Melanocyte of skin (primary cell): Measurements from ENCODE around the gene FAS. TPM values are rescaled to one million over a fixed set of nuclear protein-coding genes. Genes with fewer than 3 reads are reported as not detected.

Experiments
- small RNA-seq, 2 donors: library from RNA; depleted of rRNA; stranded (forward); fragments of <200 nt; gene quantifications; one replicate each; pipeline ENCODE3, GENCODE V24; 2012
- total RNA-seq, 2 donors: library from RNA; depleted of rRNA; stranded (reverse); fragments of >200 nt; gene quantifications; 2 replicates each; pipeline ENCODE4 v1.2.3, GENCODE V29; 2012

FAS gene
- total RNA-seq: 10 to 100 TPM; 28.3 to 28.6 TPM

GRCh38 chr10:88990384-88991160 lies at the start of gene FAS:
Gene FAS (plus strand): TSS chr10:88990798. CDS start chr10:88990877, 79 bp downstream.

DNA sequence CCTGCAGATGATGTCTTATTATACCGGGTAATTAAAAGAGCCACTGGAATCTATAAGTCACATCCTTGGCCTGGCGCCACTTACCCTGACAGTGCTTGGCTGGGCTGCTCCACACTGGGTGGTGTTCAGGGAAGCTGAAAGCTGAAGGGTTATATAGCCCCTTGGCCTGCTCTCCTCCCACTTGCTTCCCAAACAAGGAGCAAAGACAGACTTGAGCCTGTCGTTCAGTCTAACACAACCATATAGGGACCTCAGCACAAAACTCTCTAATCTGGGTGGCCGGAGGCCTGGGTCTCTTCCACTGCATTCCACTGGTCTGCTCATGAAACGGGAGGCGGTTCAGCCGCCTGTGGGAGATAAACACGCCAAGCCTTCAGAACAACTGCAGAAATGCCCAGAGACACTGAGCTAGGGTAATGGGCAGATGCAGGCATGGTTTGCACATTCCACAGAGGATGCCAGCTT lies 37.9 kb upstream of the FAS start, which contains the start of gene ACTA2:
ACTA2 (minus strand) TSS at position 127 of the 465 bp plus-strand sequence. CDS start 3,843 bp downstream, outside the sequence.

Small RNAs within 50 kb of the gene (small RNA-seq; reads per million reads assigned to genes)
- gene MIR4679-2 (0 reads per million in 2 donors), gene RF02116 (0 reads per million in 2 donors)

Other genes starting within 250 kb of the FAS start
- gene LIPN, start 230.8 kb upstream of the FAS start, total RNA-seq: not detected
- not detected for gene LIPM, start 188.1 kb upstream of the FAS start, total RNA-seq
- gene ANKRD22, start 139.0 kb upstream of the FAS start, total RNA-seq: not detected
- gene STAMBPL1, start 110.6 kb upstream of the FAS start, total RNA-seq: 10 to 100 TPM in 1 of 2 donors, 1 to 10 TPM in 1; 4.8 to 21.3 TPM
- gene ACTA2, start 38.0 kb upstream of the FAS start, total RNA-seq: 10 to 100 TPM; 24.3 to 31.7 TPM
- gene CH25H, start 216.5 kb downstream of the FAS start, total RNA-seq: under 1 TPM; 0.67 to 0.69 TPM